NCI-H510A treated with DMSO at 0.1 percent for 48 hours (cell line): ENCODE data around the gene ZNF827.

Experiments
- DNase-seq: peaks from one replicate; lab custom pipeline; 2025; lab: John Stamatoyannopoulos, UW

ZNF827 gene

DNA sequence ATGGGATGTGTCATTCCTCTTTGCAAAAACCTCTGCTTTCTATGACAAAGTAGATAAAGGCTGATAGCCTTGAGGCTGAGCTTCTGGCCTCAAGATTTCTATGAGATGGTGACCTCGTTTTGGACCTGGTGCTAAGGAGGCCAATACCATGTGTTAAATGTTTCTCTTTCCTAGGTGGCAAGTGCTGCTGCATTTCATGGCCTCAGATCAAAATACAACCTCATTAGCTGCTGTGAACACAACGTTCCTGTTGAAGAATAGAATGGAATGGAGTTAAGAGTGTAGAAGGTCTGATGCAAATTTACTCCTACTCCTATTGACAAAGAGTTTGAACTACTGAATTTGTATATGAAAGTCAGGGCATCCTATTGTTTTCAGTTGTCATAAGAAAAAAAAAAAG, 146.6 kb downstream of the ZNF827 start:
- no peak for DNase-seq

DNA sequence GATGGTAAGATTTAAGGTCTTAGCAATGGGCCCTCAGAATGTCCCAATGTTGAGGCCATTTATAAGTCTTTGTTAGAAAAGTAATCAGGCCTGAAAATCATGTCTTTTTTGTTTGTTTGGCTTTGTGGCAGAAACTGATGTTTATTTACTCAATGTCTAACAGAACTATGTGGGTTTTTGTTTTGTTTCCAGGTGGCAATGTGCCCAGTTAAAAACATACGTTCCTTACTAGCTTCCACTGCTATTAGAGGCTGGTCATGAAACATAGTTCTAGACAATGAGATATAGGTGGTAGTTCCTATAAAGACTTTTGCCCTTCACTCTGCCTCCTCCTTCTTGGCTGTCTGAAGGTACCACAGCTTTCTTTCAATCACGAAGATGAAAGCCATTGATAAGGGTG, 149.9 kb downstream of the ZNF827 start:
- DNase-seq: no peak

DNA sequence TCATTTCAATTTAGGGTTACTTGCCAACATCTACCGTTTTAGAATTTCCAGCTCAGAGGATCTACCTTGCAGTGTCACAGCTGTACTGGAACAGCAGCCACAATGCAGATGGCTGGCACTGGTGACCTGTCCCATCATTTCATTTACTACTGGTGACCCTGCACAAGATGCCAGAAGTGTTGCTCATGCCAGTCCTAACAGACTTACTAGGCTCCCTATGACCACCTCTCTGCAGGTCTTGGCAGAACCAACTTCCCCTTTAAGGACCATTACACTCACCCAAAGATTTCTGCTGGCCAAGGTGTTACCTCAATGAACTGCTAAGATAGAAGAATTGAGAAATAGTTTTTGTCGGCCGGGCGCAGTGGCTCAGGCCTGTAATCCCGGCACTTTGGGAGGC, 151.8 kb downstream of the ZNF827 start:
- DNase-seq: no peak

DNA sequence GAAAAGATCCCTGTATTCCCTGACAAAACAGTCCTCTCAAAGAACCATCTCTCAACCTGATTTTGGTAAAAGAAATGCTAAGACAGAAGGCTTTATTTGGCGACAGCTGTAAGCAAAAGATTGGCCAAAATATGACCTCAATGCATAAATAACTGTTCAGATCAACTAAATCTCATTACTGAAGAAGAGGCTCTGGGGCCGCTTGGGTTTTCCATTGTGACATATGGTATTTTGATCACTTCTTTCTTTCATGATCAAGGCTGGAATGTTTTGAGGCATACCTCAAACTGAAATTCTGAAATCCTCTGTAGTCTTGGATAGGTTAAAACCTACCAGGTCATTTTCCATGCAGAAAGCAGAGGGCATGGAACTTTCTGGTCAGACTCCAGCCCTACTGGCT, 152.4 kb downstream of the ZNF827 start:
- DNase-seq: no peak

DNA sequence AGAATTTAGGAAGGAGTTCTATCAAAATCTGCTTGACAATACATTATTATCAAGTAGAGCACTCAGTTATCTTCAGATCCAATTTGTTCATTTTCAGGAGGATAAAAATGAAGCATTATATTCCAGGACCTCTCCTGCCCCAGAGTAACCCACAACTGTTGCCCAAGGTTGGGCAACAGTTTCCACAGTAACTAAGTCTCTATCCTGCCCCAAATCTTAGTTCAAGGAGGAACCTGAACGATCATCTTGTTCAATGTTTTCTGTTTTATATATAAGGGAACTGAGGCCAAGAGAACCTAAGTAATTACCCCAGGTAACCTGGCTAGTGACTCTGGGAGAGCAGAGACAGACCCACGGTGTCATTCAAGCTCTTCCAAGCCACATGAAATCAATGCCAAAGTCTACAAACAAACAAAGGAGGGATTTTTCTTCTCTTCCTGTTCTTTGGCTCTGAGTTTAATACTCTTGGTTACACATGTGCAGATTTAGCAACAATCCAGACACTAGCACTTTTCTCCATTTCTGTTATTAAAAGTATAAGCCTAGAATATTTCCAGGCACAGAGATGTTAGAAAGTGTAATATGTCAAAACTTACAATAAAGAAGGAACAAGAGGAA, 153.1 kb downstream of the ZNF827 start:
- DNase-seq: no peak

DNA sequence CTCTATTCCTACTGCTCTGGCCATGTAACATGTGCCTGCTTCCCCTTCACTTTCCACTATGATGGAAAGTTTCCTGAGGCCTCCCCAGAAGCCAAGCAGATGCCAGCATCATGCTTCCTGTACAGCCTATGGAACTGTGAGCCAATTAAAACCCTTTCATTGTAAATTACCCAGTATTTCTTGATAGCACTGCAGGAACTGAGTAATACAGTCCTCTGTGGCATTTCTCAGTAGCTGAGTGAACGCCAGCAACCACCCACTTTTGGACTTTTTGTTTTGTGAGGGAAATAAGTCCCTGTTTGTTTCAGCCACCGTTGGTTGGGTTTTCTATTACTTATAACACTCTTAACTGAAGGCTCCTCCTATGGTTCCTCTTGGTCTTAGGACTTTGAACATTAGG, 154.6 kb downstream of the ZNF827 start:
- DNase-seq: no peak

DNA sequence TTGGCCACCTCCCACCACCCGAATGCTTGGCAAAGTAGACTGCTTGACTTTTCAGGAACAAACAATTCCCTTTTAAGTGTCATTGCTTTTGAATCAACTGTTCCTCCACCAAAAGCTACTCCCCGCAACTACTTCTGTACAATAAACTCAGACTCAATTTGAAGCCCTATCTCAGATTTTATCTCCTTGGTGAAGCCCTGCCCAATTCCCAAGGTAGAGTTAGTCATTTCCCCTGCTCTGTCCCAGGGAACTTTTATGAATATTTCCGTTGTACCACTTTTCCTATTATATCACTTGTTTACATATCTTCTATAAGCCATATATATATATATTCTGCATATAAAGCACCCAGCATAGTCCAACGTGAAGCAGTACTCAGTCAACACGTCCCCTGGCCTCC, 155.9 kb downstream of the ZNF827 start:
- DNase-seq: no peak

DNA sequence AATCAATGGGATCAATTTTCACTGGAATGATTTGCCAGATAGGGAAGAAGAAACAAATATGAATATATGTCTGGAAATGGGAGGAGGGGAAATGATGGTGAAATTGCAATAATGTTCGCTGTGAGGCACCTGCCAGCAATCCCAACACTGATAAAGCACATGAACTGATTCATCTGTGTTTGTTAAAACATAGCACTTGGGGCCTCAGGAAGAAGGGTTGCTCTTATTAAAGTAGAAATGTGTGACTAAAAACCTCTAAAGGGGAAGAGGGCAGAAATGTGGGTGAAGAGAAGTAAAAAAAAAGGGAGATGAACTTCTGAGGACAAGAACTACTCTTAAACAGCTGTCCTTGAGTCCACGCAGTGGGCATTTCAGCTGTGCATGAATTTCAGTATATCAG, 157.3 kb downstream of the ZNF827 start:
- no peak for DNase-seq

DNA sequence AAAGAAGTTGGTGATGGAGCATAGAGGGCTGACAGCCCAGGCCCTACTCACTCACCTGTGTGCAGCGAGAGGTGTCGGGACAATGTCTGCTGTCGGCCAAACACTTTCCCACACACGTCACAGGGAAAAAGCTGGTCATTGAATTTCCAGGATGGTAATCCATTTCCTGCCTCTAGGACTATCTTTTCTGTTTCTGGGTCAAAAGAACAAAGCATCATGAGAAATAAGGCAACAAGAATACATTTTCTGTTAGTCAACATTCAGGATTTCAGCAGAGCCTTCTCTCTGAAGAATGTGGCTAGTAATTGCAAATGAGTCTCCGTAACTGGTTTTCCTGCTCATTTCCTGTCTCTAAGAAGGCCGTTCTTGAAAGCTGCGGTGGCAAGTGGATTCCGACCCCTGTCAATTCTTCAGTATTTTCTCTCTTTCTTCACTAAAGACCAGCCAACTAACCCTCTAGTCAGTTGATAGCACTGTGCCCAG, 159.3 kb downstream of the ZNF827 start:
- DNase-seq: no peak

DNA sequence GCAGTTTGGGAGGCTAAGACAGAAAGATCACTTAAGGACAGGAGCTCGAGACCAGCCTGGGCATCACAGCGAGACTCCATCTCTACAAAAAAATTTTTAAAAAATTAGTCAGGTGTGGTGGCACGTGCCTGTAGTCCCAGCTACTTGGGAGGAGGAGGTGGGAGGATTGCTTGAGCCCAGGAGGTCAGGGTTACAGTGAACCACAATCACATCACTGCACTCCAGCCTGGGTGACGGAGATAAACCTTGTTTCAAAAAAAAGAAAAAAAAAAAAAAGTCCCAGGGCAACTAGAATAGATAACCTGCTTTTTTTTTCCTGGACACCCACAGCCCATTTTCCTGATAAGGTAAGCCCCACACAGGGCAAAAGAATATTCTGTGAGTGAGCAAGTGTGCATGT, 162.4 kb downstream of the ZNF827 start:
- no peak for DNase-seq

DNA sequence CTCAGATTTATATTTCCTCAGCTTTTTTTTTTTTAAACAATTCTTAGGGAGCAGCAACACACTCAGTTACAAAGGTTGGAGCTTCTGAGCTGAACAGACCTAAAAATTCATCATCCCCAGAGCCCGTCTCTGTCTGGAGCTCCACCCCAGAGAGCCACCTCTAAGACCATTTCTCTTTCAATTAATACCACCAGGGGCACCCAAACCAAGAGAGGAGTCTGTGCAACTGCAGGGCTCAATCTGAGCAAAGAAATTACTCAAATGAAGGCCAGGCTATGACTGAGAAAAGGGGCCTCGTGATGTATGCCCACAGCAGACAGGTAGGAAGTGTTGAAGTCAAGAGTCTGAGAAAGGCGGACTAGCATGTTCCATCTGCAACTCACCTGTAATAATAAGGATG, 163.2 kb downstream of the ZNF827 start:
- DNase-seq: no peak

DNA sequence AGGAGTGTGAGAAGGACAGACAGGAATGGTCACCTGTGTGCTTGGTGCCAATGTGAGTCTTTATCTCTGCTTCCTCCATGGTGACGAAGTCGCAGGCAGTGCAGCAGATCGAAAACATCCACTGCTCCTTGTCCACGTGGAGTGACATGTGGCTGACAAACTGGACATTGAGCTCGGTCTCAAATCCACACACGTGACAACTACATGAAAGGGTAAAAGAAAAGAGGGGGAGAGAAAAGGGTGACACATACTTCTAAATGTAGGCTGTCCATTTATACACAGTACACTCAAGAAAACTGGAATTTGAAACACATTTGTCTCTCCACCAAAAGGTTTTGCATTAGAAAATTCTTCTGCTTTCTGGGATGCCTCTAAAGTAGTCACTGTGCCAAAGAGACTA, 164.2 kb downstream of the ZNF827 start:
- no peak for DNase-seq

DNA sequence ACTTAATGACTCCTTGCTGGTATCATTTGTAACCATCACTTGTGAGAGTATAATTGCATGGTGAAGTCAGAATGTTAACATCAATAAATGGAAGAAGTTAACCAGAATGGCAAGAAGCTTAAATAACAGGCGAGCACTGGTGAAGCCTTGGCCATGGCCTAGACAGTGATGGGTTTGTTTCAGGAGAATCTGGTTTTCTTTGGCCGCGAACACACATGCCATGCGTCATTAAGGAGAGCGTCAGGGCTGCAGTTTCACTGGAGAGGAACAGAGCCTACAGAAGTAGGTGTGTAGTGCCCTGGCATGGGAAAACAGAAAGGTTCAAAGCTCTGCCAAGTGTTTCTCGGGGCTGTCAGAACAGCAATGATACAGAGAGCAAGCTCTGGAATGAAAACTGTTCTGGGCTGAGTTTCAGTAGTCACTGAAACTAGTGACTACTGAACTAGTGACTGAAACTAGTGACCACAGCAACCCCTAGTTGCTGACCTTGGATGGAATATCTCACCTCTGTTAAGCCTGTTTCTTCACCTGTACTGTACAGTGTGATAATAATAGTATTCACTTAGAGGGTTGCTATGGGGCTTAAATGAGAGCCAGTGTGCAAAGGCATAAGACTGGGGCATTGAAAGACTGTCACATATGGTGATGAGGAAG, 164.9 kb downstream of the ZNF827 start:
- DNase-seq: no peak

DNA sequence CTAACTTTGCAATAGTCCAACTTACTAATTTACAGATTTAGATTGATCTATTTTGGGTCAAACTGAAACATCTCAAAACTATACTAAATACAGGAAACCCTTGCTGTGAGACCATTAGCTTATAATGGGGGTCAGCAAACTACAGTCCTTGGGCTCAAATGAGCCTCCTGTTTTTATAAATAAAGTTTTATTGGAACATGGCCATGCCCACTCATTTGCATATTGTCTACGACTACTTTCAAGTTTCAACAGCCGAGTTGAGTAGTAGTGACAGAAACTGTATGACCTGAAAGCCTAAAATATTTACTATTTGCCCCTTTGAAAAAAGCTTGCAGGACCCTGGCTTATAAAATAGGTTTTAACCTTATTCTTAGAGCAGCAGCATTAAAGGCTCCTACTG, 166.3 kb downstream of the ZNF827 start:
- DNase-seq: no peak

DNA sequence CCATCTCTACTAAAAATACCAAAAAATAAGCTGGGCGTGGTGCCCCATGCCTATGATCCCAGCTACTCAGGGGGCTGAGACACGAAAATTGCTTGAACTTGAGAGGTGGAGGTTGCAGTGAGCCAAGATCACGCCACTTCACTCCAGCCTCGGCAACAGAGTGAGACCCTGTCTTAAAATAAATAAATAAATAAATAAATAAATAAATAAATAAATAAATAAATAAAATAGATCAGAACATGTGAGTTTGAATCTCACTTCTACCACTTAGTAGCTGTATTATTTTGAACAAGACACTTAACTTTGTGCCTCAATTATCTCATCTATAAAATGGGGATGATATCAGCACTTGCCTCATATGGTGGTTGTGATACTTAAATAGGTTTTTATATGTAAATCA, 168.5 kb downstream of the ZNF827 start:
- no peak for DNase-seq

DNA sequence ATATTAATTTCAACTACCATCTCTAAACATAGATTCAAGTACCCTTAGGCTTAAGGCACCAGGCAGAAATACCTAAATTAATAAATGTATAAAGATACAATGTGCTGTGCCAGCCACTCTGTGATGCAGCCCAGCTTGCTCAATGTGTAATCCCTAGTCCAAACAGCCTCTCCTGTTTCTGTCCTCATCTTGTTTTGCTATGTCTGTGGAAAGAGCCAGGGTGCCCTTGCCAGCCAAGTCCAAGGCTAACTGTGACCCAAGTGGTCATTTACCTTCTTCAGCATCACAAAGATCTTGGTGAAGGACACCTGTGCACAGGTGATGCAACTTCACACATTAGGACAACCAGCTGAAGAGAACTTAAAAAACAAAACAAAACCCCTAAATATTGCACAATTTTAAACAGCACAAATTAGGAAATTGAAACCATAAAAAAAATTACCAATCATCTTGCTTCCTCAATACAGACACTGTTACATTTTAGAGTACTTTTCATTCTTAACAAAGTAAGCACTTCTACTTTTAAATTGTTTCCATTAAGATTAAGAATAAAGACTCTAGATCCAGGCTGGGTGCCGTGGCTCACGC, 169.1 kb downstream of the ZNF827 start:
- no peak for DNase-seq

DNA sequence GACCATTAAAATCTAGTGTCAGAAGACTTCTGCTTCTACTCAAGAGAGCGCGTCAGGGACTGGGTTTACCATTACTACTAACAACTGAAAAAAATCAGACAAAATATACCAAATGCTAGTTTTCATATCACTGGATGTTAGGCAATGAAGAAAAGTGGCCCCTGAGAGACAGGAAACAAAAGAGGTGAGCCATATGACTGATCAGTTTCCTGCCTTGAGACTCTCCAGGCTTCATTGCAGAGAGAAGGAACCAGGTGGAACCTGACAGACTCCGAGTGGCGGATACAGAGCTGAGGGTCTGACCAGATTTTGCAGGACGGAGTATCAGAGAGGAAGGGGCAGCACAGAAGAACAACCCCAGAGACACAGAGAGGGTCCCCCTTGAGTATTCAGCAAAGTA, 172.3 kb downstream of the ZNF827 start:
- DNase-seq: no peak

DNA sequence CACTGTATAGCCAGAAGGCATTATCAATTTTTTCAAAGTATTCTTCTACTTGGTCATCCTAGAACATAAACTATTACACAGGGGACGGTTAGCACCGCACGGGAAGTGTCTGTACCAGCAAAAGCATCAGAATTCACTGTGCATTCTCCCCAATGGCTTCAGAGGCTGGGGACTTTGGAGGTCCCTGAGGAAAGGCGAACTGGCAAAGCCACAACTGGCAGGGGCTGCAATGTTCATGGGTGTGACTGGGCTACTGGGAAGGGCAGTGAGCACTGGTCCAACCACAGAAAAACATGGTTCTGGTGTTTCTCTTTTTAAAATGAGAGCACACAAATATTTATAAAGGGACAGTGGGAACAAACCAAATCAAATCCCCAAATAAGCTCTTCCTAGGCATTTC, 175.2 kb downstream of the ZNF827 start:
- DNase-seq: no peak

DNA sequence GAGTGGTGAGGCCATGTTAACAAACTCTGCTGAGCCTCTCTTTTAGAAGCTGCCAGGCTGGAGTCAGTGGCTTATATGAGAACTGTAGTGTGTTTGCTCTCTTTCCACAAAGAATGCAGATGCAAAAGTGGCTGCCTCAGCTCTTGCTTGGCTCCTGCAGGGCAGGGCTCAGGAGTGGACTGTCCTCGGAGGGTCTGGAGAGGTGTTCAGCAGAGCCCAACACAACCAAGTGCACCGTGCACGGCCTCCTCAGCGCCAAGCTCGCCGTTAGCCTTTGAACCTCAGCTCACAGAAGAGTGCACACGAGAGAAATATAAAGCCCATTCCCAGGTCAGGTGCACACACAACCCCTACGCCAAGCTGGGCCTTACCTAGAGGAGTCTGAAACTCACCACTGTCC, 175.9 kb downstream of the ZNF827 start:
- DNase-seq: no peak

DNA sequence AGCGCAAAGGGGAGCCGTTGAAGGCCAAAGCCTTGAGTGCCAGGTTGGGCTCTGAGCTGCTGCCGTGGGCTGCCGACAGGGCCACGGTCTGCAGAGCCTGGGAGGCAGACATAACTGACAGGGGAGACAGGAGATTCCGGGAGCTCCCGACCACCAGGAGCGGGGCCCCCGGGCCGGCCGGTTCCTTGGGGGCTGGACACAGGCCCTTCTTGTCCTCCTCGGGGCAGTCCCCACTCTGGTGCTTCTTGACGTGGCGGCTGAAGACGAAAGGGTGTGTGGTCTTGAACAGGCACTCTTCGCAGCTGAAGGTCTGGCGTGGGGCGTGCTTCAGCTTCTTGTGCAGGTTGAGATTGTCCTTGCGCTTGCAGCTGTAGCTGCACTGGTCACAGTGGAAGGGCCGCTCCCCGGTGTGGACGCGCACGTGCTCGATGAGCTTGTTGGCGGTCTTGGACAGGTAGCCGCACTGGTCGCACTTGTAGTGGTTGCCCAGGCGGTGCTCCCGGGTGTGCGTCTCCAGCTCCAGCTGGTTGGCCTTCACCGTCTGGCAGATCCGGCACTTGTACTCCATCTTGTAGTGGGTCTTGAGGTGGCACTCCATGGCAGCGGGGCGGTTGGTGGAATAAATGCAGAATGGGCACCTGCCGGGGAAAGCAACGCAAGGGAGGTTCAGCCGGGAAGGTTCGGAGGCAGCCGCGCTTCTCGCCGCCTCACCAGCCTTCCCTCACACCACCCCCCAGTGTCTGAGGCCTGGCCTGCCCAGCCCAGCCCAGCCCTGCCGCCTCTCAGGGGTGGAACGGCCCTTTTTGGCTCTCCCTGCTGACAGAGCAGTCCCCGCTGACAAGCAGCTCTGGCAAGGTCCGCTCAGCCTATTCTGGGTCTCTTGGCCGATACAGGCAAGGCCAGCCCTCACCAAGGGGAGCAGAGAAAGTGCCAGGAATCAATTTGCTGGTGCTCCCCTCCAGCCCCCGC, 177.4 kb downstream of the ZNF827 start:
- DNase-seq: no peak

DNA sequence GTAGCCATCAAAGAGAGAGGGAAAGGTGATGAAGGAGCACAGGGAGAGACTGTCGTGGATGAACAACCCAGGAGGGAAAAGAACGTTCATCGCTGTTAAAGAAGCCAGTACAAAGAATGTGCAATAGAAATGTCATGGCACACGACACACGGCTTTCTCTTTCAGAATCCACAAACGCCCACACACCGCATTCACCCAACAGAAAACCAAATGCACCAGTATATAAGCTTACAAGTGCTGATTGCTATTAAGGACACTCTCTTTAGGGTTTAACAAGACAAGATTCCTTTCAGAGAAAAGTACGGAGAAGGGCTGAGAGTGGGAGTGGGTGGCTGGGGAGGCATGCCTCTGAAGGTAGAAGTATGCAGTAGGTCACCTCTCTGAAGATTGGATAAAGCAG, 178.4 kb downstream of the ZNF827 start:
- no peak for DNase-seq

DNA sequence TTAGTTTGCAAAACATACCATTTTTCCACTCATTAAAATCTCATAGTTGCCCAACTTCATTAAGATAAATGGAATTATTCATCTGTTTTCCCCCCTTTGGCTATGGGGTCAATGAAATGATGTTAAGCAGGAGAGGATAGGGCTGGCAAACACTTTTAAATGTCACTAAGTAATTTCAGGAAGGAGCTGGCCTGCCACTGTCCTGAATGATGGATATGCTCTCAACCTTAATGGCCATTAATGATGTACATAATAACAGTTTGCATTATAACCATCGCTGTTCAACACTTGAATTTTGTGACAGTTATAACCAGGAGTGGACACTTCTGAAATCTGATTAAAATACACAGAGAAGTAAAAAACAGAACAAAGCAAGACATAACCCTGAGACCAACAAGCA, 181.4 kb downstream of the ZNF827 start:
- DNase-seq: no peak

DNA sequence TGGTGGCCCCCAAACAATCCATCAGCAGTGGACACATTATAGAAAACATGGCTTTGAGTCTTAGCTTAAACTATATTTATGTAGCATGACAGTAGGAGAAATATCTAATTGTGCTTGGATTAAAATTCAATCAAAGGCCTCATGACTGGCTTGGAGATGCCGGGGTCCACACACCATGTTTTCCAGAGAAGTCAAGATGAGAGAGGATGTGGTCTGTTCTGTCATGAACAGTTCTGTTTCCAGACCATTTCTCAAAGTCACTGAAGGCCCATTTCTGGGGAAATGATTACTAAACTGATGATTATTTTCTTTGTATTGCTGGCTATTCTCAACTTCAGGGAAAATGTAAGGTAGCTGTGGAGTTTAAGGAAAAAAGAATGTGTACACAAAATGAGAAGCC, 182.4 kb downstream of the ZNF827 start:
- no peak for DNase-seq
